HAP-1 (cell line): ENCODE measurements around the gene C15orf62.

Source experiments
- DNase-seq, 2 experiments: peaks; one replicate each; pipeline ENCODE4 v3.0.0-alpha.2; 2016 to 2020; ENCODE audit warnings: low spot score in 2 of 2
- H3K27me3 ChIP-seq: fragments of 250-450 bp; sonication (Bioruptor Pico); 2 replicates; pipeline ENCODE4 v1.5.1; 2020; ENCODE audit warnings: low read depth, mild to moderate bottlenecking, moderate library complexity
- H3K36me3 ChIP-seq: fragments of 250-450 bp; sonication (Bioruptor Pico); replicated peaks from 2 replicates; pipeline ENCODE4 v1.5.1; 2020; ENCODE audit warnings: mild to moderate bottlenecking
- H3K4me1 ChIP-seq: fragments of 250-450 bp; sonication (Bioruptor Pico); 2 replicates; pipeline ENCODE4 v1.5.1; 2020; ENCODE audit warnings: mild to moderate bottlenecking
- H3K4me3 ChIP-seq: fragments of 250-450 bp; sonication (Bioruptor Pico); 2 replicates; pipeline ENCODE4 v1.5.1; 2020; ENCODE audit warnings: mild to moderate bottlenecking, moderate library complexity
- H3K9me3 ChIP-seq: fragments of 250-450 bp; sonication (Bioruptor Pico); 2 replicates; pipeline ENCODE4 v1.5.1; 2020; ENCODE audit warnings: mild to moderate bottlenecking, moderate library complexity
- in situ Hi-C: fragments of 300-500 bp; cut with MboI; formaldehyde crosslinking; loops from 3 replicates; pipeline ENCODE4 v1.14.3; 2020; ENCODE audit warnings: low sequenced_read_pairs, inconsistent platforms, mixed read lengths

C15orf62 gene

DNA sequence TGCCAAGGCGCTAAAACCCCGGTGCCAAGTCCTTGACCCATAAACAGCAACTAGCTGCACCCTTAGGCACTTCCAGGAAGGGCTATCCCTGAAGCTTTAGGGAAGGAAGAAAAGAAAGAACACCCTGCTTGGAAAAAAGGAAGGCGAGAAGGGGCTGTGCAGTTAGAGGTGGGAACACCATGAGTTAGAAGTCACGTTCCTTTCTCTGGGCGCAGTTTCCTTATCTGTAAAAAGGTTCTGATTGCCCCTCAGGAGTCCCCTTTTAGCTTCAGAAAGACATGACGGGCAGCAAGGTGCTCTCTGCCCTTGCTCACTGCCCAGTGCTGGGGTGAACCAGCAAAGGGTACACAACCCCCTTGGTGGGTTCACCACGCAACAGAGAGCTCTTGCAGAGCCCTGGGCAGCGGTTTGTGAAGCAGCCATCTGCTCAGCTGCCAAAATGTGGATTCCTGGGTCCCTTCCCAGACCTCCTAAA is 5.1 kb upstream of the C15orf62 start:
- peak in 1 of 2 experiments; percentile 29 for DNase-seq
- in situ Hi-C loops: no loop called here
- peak overlapping the region; percentile 57 for H3K4me3 ChIP-seq
- H3K36me3 ChIP-seq: peaks cover 9% of the 10 kb centered on the region; the same call in 1 of the 2 replicates
- no peaks in the 10 kb centered on the region for H3K27me3 ChIP-seq
- H3K4me1 ChIP-seq: peaks cover 20% of the 10 kb centered on the region
- no peaks in the 10 kb centered on the region for H3K9me3 ChIP-seq

DNA sequence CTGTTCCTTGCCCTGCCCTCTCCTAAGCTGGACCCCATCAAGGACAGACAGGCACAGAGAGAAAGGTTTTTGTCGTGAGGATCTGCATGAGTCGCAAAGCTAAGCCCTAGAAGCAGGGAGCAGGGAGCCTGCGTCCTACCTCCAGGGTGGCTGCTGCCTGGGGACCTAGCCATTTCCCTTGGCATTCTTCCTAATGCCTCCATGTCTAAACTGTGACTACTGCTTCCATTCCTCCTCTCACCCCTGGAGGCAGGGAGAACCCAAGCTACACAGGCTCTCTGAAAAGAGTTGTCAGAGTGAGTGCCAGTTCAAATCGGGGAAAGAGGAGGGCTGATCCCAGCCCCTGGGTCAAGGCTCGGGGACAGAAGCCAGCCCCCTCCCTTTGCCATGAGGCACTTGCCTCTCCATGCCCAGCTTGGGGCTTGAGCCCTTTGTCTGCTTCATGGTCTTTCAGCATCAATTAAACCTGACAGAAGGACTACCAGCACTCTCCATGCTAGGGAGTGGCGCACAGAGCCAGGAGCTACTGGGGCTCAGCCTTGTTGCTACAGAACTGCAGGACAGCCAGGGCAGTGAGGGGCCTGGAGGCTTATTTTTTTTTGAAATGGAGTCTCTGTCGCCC is 3.5 kb upstream of the C15orf62 start:
- Histone ChIP-seq H3K9me3 (no peaks in the 10 kb centered on the region), H3K4me3 (no peak overlapping the region), H3K36me3 (peaks cover 9% of the 10 kb centered on the region; the same call in 1 of the 2 replicates), H3K27me3 (no peaks in the 10 kb centered on the region), H3K4me1 (peaks cover 20% of the 10 kb centered on the region)
- in situ Hi-C loops: no loop called here
- no peak for DNase-seq

DNA sequence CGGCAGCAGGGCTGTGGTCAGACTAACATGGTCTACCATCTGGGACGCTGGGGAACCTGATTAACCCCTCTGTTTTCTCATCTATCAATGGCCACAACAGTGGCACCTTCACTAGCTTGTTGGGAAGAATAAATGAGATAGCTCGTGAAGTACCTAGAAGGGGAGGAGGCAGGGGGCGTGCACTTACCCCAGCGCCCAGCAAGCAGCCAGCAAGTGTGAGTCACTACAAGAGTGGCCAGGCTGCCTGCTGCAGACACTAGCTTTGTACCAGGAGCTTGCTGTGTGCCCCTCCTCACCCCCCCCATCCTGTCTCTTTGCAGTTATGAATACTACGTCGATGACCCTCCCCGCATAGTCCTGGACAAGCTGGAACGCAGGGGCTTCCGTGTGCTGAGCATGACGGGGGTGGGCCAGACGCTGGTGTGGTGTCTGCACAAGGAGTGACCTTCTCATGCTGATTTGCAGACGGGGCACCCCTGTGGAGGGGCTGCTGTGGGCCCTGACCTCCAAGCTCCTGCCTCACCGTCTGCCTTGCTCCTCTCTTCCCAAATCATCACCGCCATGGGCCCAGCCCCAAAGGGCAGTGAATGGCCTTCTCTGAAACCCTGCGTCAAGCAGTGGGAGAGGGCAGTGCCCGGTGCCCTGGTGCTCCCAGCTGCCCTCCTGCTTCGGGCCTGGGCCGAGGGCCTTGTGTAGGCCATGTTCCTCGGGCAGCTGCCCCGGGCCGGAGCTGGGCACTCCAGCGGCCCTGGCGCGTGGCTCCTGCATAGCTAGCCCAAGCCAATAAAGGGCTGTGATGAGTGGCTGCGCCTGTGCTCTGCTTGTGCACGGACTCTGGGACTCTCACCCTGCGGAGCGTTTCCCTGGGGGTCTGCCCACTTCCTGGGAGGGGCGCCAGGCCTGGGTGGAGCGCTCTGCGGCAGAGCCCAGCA is 2.6 kb upstream of the C15orf62 start:
- DNase-seq: no peak

DNA sequence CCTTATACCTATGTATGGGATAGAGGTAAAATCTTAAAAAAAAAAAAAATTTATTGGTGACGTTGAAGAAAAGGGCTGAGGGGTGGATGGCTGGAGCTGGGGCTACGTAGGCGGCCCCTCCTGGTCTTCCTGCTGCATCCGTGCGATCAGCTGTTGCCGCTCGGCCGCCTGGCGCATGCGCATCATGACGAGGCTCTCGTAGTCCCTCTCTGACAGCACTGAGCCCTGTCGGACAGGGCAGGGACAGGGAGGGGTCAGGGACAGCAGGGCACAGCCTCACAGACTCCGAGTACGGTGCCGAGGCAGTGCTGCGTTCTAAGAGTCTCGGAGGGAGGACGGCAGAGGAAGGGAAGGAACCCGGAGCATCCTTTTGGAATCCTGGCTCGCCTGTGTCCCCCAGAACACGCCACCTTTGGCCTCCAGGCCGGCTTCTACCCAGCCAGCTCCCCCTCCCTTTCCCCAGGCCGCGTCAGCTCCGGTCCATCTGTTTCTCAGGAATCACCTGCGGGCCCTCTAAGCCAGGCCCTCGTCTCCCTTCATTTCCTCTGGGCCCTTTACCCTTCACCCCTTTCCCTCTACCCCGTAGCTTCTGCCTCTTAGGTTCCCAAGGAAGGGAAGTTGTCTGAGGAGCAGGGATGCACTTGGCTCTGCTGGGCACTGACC is 1.8 kb upstream of the C15orf62 start:
- in situ Hi-C loops: no loop called here
- no peaks in the 10 kb centered on the region for H3K9me3 ChIP-seq
- no peak overlapping the region for H3K4me3 ChIP-seq
- no peak for DNase-seq
- H3K27me3 ChIP-seq: no peaks in the 10 kb centered on the region
- peaks cover 20% of the 10 kb centered on the region for H3K4me1 ChIP-seq
- H3K36me3 ChIP-seq: peaks cover 9% of the 10 kb centered on the region; the same call in 1 of the 2 replicates

More for the DNA sequence above, 2.6 kb upstream of the C15orf62 start:
- H3K4me1 ChIP-seq: peaks cover 20% of the 10 kb centered on the region
- in situ Hi-C loops: no loop called here
- no peaks in the 10 kb centered on the region for H3K9me3 ChIP-seq
- no peaks in the 10 kb centered on the region for H3K27me3 ChIP-seq
- peaks cover 9% of the 10 kb centered on the region; the same call in 1 of the 2 replicates for H3K36me3 ChIP-seq
- H3K4me3 ChIP-seq: no peak overlapping the region

DNA sequence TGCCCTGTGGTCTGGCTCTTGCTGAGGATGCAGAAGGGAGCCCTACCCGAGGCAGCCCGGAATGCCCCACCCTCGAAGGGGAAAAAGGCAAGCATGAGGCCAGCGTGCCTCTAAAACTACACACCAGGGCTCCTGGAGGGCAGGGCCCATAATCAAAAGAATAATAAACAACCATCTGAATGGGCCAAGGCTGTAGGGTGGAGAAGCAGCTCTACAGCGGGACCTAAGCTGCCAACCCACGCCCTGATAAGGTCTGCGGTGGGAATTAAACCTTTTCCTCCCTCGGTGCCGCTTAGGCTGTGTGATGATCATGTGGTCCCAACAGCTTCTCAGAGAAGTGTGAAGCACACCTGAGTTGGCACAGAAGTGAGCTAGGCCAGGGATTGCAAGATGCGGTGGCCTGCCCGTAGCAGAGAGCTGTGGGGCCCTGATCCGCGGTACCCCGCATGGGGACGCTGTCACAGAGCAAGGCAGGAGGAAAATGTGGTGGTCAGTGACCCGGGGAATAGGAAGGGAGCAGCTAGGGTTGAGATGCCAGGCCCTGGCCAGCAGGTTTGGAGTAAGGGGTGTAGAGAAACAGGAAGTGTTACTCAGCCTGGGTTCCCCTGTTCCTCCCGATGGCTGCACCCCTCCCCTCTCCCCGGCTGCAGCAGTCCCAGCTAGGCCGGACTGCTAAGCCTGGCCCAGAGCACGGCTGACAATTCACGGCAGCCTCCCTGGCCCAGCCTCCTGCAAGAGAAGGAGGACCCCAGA is 1.1 kb upstream of the C15orf62 start:
- Histone ChIP-seq H3K4me3 (no peak overlapping the region), H3K4me1 (peaks cover 14% of the 10 kb centered on the region), H3K27me3 (no peaks in the 10 kb centered on the region), H3K36me3 (peaks cover 9% of the 10 kb centered on the region; the same call in 1 of the 2 replicates), H3K9me3 (no peaks in the 10 kb centered on the region)
- DNase-seq: no peak
- in situ Hi-C loops: no loop called here

GRCh38 chr15:40770147-40770721 is 454 bp downstream of the C15orf62 start:
- no peak for DNase-seq
- Histone ChIP-seq H3K4me1 (peaks cover 7% of the 10 kb centered on the region), H3K36me3 (peaks cover 22% of the 10 kb centered on the region), H3K27me3 (no peaks in the 10 kb centered on the region), H3K9me3 (no peaks in the 10 kb centered on the region), H3K4me3 (no peak overlapping the region)
- in situ Hi-C loops: no loop called here

DNA sequence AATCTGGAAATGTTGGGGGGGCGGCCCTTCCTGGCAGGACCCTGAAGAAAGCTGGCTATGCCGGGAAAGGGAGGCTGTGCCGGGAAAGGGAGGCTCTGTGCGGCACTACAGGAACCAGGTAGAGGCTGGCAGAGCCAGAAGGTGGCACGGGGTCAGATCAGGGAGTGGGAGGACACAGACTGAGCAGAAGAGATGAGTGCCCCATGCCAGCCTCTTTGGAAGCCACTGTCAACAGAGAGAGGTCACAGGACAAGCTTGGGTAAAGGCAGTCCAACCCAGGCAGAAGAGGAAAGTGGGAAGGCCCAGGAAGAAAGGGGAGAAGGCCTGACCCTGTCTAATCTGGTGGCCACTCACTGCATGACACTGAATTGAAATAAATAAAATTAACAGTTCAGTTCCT is 1.5 kb downstream of the C15orf62 start:
- H3K4me1 ChIP-seq: no peaks in the 10 kb centered on the region

GRCh38 chr15:40772014-40772413 is 2.2 kb downstream of the C15orf62 start:
- Histone ChIP-seq H3K4me3 (no peak overlapping the region), H3K9me3 (no peaks in the 10 kb centered on the region), H3K27me3 (no peaks in the 10 kb centered on the region), H3K36me3 (peaks cover 38% of the 10 kb centered on the region), H3K4me1 (no peaks in the 10 kb centered on the region)
- in situ Hi-C loops: no loop called here
- DNase-seq: no peak

More for the DNA sequence above, 1.5 kb downstream of the C15orf62 start:
- Histone ChIP-seq H3K4me3 (no peak overlapping the region), H3K27me3 (no peaks in the 10 kb centered on the region), H3K36me3 (peaks cover 31% of the 10 kb centered on the region), H3K9me3 (no peaks in the 10 kb centered on the region)
- in situ Hi-C loops: no loop called here
- DNase-seq: no peak

DNA sequence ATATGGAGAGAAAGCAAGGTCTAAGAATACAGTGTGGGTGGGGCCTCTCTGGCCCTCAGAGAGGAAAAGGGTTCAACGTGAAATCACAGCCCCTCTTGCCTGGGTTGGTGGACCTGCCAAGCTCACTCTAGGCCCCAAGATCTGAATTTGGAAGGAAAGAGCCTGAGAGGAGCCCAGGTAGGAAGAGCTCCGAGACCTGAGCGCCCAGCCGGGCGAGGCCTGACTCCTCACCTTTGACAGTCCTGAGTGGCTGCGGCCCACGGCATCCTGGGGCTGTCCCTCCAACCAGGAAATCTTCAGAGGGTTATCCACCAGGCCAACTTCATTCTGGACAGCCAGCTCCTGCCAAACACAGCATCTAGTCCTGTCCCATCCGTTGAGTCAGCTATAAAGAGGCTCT is 3.7 kb downstream of the C15orf62 start:
- Histone ChIP-seq H3K27me3 (no peaks in the 10 kb centered on the region), H3K9me3 (no peaks in the 10 kb centered on the region), H3K4me3 (no peak overlapping the region), H3K4me1 (no peaks in the 10 kb centered on the region), H3K36me3 (peaks cover 42% of the 10 kb centered on the region)
- no peak for DNase-seq
- in situ Hi-C loops: no loop called here

- no peaks in the 10 kb centered on the region for H3K27me3 ChIP-seq
- DNase-seq: no peak
- in situ Hi-C loops: no loop called here
- no peaks in the 10 kb centered on the region for H3K9me3 ChIP-seq
- H3K36me3 ChIP-seq: peaks cover 43% of the 10 kb centered on the region
- H3K4me1 ChIP-seq: no peaks in the 10 kb centered on the region
- no peak overlapping the region for H3K4me3 ChIP-seq
These were observed 4.1 kb downstream of the C15orf62 start for GRCh38 chr15:40773902-40774301.

GRCh38 chr15:40775007-40775406 is 5.2 kb downstream of the C15orf62 start:
- H3K4me3 ChIP-seq: no peak overlapping the region
- no peaks in the 10 kb centered on the region for H3K4me1 ChIP-seq
- no peaks in the 10 kb centered on the region for H3K27me3 ChIP-seq
- DNase-seq: no peak
- peaks cover 45% of the 10 kb centered on the region for H3K36me3 ChIP-seq
- in situ Hi-C loops: no loop called here
- no peaks in the 10 kb centered on the region for H3K9me3 ChIP-seq

GRCh38 chr15:40775740-40776536 is 6.2 kb downstream of the C15orf62 start:
- Histone ChIP-seq H3K9me3 (no peaks in the 10 kb centered on the region), H3K4me1 (no peaks in the 10 kb centered on the region), H3K36me3 (peaks cover 45% of the 10 kb centered on the region), H3K4me3 (no peak overlapping the region), H3K27me3 (no peaks in the 10 kb centered on the region)
- no peak for DNase-seq
- in situ Hi-C loops: no loop called here
